GM18499 (cell line): ENCODE results near the gene ZDHHC13.

Experiments
- ATAC-seq: cut with Tn5 transposase; IDR thresholded peaks from one replicate; pipeline ENCODE4 v1.9.1; 2021; ENCODE audit warnings: moderate number of reproducible peaks; ENCODE audit not compliant: insufficient read depth, unreplicated experiment

ZDHHC13 gene

DNA sequence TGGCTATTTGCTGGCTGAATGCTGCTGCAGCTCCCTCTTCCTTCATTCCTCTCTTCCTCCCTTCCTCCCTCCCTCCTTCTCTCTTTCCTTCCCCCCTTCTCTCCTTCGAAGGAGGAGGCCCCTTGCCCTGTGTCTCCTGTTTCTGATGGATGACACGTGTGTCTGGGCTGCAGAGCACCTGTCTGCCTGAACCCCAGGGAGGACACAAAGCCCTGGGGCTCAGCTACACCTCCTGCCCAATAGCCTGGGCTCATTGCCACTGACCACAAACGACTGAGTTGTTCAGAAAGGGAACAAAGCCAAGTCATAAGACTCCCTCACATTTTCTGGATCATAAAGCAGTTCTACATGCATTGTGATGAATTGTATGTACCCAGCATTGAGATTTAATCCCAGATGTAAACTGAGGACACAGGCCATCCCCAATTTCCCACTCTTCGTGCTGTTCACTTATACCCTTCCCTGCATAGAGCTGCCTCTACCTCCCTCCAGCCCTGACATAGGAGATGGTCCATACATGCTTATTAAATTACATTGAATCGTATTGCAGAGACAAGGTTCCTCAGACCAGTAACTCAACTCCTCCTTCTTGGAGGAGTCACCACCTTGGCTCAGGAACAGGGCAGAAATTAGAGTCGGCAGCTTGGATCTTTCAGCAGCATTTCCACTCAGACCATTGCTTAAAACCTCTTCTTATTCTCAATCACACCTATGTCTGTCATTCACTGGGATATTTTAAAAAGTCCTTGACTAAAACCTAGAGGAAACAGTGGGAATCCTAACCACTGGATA is 83.6 kb downstream of the ZDHHC13 start:
- no peak for ATAC-seq

DNA sequence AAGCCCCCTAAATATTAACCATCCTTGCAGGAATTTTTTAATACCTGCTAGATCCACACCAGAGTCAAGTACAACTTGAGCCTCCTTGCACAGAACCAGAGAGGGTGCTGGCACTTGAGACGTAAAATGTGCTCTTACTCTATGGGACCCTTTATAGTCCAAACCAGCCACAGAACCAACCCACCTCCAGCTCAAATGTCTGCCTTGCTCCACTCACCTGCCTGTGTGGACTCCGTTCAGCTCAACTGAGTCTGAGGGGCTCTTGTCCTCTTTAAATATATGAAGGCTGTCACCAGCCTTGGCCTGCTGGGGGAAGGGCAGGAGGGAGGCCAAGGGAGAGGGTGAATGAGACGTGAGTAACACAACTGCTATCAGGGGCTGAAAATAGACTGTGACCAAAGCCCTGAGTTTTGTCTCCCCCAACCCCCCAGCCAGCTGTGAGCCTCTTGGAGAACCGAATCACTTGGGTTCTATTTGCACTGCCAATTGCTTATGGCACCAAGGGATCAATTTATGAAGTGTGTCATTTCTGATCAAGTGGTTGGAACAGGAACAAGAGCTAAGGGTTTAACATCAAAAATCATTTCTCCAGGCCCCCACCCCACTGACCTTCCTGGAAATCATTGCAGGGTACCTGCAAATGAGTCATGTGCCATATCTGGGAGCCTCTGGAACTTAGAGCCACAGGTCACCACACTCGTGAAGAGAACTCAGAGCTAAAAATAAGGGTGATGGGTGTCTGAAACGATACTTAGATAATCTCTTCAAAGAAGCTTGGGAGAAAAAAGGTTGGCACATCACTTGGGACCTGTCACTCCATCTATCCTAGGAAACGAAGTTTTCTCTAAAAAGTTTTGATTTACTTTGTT is 85.0 kb downstream of the ZDHHC13 start, which contains the start of gene CSRP3:
CSRP3 (minus strand) TSS at position 247 of the 869 bp plus-strand sequence. CDS start 9,535 bp downstream, outside the sequence.
- no peak for ATAC-seq

DNA sequence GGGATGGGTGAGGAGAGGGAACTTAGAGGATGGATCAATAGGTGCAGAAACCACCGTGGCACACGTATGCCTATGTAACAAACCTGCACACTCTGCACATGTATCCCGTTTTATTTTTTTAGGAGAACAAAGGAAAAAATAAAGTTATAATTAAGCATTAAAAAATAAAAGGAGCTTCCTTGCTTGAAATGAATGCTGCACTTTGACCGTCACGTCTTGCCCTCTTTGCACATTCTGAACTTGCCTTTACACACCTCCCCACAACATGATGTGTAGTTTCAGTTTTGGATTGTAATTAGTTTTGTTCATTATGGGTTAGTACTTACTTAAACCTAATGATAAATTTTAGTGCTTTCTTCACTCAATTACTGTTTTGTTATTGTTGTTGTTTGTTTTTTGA is 87.9 kb downstream of the ZDHHC13 start:
- ATAC-seq = no peak

GRCh38 chr11:19208181-19208580 is 91.2 kb downstream of the ZDHHC13 start:
- ATAC-seq = no peak

DNA sequence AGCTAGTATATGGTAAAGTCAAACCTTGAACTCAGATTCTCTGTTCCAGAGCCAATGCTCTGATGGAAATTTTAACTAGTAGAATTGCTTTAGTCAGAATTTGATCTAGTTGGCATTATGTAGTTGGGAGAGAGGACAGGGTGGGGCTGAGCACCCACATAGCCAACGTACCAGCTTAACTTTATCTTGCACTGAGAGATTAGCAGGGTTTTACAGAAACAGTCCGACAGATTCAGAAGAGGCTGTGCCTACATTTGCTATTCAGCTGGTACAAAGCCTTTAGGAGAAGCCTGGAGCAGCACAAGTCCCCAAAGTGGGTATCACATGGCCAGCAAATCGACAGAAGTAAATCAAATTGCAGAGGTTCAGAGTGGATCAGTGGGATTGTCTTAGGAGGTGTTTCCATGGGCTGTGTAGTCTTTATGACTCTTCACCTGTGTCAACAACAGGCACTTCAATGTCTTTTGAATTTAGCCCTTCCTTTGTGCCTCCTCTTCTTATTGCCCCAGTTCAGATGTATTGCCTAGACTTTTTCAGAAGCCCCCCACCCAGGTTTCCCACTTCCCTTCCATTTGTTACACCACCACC is 92.1 kb downstream of the ZDHHC13 start:
- no peak for ATAC-seq

DNA sequence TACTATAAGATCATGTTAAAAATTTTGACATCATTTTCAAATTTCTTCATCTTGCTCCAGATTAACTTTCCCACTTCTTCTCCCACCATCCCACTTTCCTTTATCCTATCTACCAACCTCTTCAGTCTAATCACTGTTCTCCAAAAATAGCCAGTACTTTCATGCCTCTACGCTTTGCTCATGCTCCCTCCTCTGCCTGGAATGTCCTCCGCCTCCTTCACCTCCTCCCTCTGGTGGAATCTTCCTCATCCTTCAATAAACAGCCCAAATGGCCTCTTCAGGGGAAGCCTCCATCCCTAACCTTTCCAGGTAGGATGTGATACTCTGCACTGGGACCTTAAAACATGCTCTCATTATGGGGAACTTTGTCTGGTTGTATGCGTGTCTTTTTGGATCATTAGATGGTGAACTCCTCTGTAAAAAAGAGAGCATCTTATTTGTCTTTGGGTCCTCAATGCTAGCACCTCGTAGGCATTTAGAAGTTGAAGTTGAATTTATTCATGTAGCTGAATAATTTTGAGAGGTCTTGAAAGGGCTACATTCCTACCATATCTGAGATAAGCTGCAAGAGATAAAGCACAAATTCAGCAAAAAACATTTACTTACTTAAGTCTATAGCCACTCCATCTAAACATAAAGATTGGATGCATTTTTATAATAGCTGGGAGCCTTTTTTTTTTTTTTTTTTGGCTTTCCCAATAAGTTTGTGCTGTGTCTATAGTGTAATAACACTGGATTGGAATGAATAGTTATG is 92.8 kb downstream of the ZDHHC13 start:
- ATAC-seq = no peak

DNA sequence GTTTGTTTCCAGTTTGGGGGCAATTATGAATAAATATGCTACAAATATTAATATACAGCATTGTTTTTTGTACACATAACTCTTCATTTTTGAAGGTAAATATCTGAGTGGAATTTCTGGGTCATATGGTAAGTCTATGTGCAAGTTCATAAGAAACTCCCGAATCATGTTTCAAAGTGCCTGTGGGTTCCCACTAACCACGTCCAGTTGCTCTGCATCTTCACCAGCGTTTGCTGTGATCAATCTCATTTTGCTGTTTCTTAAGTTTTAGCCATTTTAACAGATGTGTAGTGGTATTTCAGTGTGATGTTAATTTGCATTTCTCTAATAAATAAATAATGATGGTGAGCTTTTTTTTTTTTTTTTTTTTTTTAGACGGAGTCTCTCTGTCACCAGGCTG is 99.1 kb downstream of the ZDHHC13 start:
- ATAC-seq = no peak

GRCh38 chr11:19216709-19217374 is 99.9 kb downstream of the ZDHHC13 start:
- no peak for ATAC-seq

- ATAC-seq = no peak
Measured at GRCh38 chr11:19218216-19218615, 101.2 kb downstream of the ZDHHC13 start.

GRCh38 chr11:19218786-19219460 is 102.0 kb downstream of the ZDHHC13 start:
- no peak for ATAC-seq

- no peak for ATAC-seq
Measured at GRCh38 chr11:19220903-19221724, 104.1 kb downstream of the ZDHHC13 start.

GRCh38 chr11:19225123-19225522 is 108.2 kb downstream of the ZDHHC13 start:
- ATAC-seq = no peak

GRCh38 chr11:19225581-19225980 is 108.6 kb downstream of the ZDHHC13 start:
- no peak for ATAC-seq
